ENCODE results near the gene NTM.
"Not testable (repeated sequence)": the region's sequence is repeated elsewhere in the genome, so short reads cannot be mapped to it uniquely, and the experiment has no call there.

Gene NTM

DNA sequence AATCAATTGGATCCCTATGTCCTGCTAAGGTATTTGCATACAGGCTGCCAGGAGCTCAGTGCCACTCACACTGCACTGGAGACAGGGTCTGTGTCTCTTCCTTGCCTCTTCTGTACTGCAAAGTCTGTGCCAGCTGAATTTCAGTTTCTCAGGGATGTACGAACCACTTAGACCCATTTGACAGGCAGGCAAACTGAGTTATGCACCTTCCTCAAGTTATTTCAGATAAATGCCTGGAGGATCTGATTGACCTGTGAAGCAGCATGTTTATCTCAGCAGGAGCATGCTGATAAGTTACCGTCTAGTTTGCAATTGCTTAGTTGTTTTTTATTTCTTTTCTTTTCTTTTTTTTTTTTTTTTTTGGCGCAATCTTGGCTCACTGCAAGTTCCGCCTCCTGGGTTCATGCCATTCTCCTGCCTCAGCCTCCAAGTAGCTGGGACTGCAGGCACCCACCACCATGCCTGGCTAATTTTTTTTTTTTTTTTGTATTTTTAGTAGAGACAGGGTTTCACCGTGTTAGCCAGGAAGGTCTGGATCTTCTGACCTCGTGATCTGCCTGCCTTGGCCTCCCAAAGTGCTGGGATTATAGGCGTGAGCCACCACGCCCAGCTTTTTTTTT is 54.0 kb downstream of the NTM start:
- DNase-seq: not testable (repeated sequence)

DNA sequence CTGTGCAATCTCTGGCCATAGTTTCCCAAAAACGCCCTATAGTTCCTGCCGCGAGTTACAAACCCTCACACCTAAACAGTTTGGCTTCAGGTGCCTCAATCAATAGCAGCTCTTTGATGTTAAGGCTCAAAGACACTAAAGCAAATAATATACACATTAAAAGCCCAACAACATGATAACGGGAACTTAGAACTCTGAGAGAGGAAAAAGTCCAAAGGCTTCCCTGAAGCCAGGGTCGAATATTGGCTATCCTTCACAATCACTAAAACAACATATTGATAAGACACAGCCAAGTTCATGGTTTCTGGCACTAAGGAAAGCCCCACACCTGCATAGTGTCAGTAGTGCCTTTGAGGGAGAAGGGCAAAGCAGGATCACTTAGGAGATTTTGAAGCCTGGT is 54.9 kb downstream of the NTM start:
- DNase-seq: no peak

DNA sequence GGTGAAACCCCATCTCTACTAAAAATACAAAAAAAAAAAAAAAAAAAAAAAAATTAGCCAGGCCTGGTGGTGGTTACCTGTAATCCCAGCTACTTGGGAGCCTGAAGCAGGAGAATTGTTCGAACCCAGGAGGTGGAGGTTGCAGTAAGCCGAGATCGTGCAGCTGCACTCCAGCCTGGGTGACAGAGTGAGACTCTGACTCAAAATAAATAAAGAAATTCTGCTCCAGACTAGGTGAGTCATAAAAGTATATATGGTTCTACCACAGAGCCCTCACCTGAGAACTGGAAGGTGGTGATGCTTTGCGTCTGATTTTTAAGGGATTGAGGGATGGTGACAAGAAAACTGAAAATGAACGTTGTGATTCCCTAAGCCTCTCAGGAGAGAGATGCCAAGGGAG is 58.4 kb downstream of the NTM start:
- DNase-seq: no peak

DNA sequence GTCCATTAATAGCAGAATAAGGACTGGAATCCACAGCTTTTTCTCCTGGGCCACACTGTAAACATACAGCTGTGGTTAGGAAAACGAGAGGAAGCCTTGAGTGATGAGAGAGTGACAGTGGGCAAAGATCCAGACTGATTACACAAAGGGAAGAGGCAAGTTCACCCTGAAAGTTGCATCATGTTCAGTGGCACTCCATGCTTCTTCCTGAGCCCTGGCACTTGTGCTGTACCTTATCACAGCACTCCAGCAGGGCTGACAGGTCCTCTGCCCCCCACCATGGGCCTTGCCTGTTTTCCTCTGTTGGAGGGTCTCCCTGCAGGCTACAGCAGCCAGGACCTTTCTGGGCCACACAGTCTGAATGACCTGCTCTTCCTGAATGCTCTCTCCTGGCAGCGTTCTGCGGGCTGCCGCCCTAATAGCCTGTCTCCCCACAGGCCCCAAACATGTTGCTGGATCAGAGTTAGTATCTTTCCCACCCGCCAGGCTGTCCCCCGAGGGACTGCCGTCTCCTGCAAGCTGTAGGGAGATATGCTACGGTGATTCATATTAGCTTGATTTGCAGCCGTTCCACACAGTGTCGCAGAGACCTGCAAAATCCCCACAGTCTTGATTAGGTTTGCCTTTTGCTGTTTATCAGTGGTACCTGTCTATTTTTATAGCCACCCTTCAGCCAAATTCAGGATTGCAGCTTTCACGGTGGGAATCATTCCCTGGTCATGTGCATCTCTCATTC is 60.2 kb downstream of the NTM start:
- no peak for DNase-seq

DNA sequence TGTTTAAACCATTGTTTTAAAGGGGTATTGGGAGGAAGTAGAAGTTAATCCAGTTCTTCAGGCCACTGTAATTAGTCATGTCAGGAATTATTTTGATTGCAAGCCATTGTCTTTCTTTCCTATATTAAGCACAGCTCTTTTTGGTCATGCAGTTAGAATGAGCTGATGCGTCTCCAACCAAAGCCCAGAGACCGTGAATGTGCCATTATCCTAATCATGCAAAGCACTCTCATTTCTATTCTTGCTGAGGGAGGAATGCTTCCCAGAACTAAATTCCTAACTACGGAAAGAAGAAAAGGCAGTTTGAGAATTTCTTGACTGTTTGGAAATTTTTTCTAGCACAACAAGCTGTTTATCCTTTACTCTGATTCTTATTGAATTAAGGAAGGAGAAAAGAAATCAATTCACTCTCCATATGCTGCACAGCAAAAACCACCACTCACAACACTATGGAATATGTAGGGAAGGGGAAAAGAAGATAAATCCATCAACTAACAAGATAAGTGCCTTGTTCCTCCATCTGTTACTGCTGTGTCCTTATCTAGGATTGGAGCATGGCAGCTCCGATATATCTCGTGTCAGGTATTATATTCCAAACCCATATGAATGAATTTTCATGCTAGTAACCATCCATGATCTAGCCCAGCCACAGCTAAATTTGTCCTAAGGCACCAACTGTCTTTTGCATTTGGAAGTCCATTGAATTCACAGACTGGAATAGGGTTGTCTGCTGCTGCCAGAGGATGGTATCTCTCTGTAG is 70.8 kb downstream of the NTM start:
- no peak for DNase-seq

DNA sequence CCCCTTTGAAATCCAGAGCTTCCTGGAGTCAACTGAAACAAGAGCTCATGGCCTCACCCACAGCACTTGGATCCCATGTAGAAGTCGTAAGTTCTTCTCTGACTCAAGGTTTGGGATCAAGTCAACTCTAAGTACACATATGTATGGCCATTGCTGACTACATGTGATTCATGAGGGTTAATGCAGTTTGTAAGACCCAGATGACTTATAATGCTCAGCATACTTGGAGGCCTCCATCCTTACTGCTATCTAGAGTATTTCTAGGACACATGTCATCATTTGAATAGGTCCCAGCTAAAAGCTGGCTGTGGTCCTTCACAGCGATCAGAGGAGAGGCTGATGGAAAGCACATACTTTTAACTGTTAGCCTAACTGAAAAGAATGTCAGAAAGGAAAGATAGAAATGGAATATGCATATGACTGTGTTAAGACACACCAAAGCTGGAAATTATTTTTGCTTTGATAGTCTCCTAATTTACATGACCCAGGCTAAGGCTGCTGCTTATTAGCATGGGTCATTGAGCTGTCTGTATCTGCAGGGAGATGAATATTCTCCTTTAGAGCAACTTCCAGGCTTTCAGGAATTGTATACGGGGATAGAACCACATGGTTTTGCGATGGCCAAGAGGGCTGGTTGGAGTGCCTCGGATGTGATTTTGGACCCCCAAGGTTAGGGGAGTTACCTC is 76.3 kb downstream of the NTM start:
- DNase-seq: no peak

DNA sequence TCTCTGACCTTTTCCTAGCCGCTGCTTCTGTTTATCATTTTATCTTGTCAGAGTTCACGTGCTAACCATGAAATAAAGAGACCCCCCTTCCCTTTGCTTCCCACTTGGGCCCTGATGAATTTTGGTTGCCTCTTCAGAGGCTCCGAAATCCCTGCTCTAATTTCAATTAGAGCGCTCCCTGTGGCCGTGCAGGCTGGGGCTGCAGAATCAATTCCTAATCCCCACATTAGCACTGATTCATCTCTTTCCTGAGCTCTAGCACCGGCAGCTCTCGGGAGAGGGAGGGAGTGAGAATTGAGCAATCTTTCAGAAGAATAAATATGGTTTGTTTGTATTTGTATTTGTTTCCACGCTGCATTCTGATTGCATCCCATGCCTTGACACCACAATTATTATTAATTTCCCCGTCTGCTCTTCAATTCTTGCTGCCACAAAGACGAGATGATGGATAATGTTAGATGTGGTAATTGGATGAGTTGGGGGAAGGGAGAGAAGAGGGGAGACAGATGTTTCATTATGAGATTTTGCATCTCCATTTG is 76.9 kb downstream of the NTM start:
- no peak for DNase-seq

DNA sequence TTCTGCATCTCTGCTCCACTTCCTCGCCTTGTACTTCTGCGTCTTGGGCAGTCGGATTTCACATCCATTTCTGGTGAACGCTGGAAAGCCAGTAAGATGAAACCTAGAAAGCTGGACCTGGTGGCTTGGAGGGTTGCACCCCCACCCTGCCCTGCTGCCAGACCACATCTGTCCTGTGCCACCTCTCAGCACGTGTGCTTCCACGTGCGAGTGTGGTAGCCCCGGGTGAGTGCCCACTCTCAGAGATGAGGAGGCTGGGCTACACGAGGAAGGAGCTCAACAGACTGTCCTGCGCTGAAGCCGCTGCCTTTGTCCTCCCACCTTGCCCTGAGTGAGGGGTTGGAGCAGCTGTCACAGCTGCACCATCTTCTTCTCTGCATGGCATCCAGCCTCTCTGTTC is 77.5 kb downstream of the NTM start:
- DNase-seq: no peak

DNA sequence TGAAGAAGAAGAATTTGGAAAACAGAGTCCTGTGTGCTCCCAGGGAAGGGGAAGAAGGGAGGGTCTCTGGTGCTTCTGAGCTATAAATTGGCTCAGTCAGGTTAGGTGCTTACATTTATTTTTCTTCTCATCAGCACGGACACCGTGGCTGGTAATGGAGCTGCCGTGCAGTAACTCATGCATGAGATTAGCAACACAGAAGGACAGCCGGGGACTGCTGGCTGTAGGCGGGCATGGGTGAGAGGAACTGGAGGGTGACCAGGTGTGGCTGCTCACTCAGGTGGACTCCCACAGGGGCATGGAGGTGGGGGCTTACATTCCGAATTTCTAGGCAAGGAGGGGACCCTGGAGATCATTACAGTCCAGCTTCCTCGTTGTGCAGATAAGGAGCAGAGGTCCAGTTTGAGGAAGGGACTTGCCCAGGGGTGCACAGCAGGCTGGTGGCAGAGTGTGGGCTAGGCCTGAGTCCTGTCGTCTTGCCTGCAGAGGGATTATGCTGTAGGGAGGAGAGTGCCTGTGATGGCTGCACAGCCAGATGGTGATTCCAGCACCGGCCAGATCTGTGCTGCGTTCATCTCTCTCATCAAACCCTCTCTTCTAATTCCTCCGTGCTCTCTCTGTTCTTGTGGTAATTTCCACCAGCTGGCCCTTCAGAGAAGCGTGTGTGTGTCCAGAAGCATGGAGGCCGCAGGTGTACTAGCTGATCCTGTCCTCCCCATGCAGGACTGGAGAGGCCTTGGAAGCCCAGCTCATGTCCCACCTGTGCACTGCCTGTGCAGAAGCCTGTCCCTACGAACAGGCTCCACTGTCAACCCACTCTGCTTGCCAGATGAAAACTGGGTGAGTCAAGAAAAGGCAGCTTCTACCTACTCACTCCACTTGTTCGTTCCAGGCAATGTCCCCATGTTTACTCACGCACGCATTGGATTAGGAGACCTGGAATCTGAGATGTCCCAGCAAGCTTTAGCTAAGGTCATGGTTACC is 78.9 kb downstream of the NTM start:
- DNase-seq: no peak

DNA sequence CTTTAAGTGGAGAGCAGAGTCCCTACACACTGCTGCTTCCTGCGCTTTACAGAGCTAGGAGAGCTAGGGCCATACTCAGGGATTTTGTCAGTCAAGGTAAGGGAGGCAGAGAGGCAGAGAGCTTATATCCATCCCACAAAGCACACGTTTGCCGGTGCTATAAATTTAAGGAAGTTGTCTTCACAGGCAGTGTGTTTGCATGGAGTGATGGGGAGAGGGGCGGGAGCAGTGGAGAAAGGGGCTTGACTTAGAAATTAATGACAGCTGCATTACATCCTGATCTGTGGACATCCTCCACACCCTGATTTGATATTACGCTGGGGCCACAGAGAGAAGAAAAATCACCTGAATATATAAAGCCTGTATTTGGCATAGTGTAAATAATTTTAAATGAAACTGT is 84.1 kb downstream of the NTM start:
- no peak for DNase-seq

DNA sequence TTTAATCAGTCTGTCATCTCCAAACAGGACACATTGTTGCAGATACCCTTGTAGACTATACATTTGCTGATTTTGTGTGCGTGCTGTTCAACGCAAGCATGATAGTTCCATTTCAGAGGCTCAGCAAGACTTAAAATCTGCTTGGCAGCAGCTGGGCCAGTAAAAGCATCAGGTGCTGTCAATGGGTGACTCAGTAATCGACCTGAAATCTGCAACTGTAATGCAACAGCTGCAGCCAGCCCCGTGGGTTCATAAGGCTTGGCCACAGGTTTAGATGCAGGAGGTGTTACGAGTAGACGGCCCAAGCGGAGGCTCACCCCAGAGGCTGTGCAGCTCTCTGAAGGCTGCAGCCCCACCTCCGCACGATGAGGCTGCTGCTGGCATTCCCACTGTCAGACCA is 84.6 kb downstream of the NTM start:
- no peak for DNase-seq

DNA sequence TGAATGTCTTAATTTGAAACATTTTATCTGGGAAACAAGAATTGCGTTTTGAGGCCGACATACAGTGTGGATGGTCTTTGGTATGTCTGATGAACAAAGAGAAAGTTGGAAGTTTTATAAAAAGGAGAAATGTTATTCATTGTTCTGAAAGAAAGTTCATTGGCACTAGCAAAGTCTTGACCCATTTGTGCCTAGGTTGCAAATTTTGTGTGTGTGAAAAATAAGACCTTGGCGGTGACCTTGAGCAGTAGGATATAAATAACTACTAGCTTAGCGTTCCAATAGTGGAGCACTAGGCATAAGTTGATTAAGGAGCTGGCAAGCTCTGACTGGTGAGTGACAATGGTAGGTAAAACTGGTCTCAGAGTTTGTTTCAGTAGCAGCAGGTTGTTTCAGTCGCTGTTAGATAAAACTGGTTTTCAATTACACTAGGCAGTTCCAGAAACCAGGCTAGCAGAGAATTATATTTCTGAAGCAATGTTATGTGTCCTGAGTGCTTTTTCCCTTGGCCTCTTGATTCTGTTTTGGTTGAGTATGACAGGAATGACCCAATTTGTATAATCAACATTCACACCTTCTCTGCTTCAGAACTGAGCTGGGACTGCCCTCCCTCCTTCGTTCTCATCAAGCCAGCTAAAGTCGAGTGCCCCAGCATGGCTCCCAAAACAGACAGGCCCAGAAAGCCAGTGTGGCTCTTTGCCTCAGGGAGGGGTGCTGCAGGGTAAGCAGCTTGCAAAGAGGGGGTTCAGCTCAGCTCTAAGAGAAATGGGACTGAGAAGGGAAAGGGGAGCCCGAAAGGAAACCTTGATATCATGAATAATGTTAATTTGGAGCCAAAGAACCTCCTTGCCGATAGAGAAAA is 85.7 kb downstream of the NTM start:
- DNase-seq: no peak

DNA sequence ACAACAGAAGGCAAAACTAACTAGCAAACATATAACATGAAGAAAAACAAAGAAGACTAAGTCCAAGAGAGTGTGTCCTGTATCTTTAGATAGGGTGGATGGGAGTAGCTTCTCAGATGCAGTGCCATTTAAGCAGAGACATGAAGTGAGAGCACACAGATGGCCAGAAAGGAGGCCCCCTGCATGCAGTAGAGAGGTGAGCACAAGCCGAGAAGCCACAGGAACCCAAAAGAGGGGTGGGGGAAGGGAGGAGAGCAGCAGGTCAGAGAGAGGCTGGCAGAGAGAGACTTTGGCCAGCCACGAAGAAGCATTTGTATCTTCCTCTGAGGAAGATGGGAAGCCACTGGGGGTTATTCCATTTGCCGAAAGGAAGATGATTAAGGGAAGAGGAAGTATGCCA is 86.7 kb downstream of the NTM start:
- no peak for DNase-seq

DNA sequence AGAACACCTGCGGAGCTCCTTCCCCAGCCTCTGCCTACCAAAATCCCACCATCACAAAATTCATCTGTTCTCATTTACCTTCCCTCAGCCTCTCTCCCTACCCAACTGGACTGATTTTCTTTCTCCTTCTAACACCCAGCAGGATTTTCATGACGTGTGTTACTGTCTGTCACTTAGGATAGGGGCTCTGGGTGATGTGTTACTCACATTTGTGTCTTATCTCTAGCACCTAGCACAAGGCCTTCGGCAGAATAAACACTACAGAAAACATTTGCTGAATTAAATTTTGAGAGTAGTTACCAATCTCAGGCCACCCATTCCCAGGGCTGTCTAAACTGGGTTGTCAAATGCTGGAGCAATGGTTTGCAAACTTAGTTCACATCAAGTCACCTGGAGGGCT is 88.0 kb downstream of the NTM start:
- no peak for DNase-seq

DNA sequence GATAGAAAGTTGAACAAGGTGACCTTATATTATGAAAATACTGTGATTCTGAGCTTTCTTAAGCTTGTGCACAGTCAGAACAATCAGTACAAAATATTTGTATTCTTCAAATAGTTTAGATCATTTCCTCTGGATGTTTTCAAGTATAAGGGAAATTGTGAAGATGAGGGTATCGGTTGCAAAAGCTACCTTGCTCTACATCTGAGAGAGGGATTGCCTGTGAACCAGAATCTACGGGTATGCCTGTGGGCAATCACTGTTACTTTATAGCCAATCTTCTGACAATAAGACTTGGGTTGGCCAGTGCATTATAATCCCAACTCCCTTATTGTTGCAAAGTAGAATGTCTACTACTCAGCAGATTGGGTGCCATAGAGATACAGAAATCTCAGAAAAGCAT is 90.5 kb downstream of the NTM start:
- DNase-seq: no peak

DNA sequence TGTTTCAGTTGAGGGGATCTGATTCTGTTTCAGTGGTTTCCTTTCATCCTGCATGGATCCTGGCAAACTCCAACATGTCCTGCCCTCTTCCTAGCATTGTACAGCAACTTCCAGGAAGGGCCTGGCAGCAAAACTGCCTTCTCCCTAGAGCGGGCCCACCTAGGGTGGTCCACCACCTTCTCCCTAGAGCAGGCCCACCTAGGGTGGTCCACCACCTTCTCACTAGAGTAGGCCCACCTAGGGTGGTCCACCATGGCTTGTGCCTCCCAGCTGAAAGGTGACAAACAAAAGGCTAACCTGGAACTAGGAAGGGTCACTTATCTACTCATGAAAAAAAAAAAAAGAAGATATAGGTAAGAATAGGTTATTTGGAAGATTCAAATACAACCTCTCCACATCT is 92.2 kb downstream of the NTM start:
- no peak for DNase-seq

DNA sequence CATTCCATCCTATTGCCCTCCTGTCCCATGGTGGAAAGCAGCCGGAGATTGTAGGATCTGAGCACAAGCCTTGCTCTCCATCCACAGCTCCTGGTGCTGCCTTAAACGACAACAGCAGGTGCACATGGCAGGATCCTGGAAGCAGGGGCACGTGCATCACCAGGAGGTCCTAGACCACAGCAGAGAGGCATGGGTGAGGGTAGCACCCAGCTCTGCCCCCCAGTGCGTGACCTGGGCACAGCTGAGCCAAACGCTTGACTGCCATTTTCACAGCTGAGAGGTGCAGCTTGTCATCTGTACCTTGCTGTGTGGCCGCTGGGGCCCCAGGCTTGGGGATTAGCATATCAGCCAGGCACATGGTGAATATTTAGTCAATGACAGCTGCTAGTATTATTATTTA is 92.7 kb downstream of the NTM start:
- no peak for DNase-seq

DNA sequence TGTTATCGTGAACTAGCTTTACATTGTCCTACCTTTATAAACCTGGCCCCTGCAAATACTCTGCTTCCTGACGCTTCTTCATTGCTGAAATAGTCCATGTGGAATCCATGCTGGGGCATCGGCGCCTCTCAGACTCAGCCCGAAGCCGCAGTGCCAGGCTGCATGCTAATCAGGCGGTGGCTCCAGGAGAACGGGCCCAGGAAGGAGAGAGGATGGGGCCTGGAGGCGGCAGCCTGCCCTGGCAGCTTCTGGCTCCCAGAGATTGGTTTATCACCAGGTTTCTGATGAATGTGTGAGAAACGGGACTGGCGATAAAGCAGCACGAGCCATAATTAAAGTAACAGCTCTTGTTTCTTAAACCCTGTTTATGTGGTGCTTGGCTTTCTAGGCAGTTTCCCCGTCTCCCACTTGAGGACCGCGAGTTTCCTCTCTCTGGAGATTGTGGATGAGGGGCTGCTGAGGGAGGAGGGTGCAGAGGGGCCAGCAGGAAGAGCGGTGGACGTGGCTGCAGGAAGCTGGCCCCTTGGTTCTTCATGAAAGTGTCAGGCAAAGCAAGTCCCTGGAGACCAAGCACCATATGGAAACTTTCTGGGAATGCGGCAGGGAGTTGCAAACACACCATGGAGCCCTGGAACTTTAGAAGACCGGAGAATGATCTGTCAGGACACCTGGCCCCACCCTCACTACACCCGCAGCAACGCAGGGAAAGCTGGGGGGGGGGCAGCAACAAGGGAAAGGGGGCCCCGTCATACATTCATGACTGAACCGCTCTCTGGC is 93.4 kb downstream of the NTM start:
- DNase-seq: no peak

DNA sequence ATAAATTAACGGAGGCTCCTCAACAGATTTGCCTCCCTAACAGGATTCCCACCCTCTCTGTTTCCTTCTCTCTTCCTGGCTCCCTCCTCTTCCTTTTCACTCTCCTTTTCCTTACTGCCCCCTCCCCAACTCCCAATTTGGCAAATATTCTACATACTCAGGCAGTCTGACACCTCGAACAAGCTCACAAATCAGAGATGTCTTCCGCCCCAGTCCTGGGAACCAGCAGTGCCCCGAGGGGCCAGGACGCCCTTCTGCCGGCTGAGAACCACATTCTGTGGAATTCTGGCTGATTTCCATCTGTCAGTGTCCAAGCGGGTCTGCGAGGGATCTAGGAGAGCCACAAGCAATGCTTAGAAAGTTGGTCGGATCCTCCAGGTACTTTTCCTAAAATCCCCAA is 94.0 kb downstream of the NTM start:
- no peak for DNase-seq

DNA sequence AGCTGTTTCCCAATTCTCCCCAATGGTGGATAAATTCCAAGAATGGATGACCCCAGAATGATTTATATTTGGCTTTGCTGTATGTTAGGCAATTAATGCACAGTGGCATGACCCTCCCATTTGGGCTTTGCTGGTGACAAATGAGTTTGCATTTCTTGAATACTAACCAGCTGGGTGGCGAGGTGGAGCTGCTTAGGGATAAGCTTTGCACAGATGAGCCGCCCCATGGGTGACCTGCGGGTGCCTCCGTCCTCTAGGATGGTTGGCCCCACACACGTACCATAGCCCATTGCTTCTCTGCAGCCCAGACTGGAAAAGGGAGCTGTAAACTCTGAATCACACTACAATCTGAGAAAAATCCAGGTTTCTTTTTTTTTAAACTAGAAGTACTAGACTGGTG is 94.6 kb downstream of the NTM start:
- no peak for DNase-seq

All from cerebellar nuclear complex (tissue), 1 donor.